Aortic smooth muscle cell (primary cell): Measurements from ENCODE around the gene TXN. TPM values are rescaled to one million over a fixed set of nuclear protein-coding genes. Genes with fewer than 3 reads are reported as not detected.

ENCODE experiments used
- total RNA-seq: library from RNA; depleted of rRNA; stranded (reverse); fragments of >200 nt; gene quantifications from 2 replicates; pipeline ENCODE4 v1.2.3, GENCODE V29; 2014

The TXN gene
- 268 and 317 TPM in 2 replicates for total RNA-seq

GRCh38 chr9:110256380-110257096 lies at the start of gene TXN:
TXN (minus strand) TSS chr9:110256507; CDS start chr9:110256435, 72 bp downstream.

DNA sequence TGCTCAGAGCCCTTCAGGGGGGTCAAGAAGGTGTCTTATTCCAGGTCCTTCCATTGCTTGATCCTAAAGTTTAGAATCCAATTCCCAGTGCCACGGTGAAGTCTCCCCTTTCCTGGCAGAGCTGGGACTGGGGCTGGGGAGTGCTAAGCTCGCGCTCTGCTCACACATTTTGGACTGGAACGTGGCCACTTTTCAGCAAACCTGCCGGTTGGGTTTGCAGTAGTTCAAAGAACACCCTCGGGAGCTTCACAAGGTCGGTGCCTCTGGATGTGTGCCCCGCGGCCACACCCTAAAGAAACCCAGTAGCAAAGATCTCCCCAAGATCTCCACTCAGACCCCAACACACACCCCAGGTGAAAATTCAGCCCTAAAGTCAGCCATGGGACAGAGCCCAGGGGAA lies 48.3 kb downstream of the TXN start, which contains the start of gene C9orf152:
TSS of gene C9orf152 (minus strand) at position 129 of the 400 bp plus-strand sequence. CDS start 580 bp downstream, outside the sequence.

Other genes starting within 250 kb of the TXN start
- gene C9orf152, start 48.3 kb downstream of the TXN start, total RNA-seq = not detected in 2 replicates
- gene TXNDC8, start 81.4 kb upstream of the TXN start, total RNA-seq = not detected in 2 replicates